Measurements from ENCODE around the gene SH3GL1. TPM values are rescaled to one million over a fixed set of nuclear protein-coding genes. Genes with fewer than 3 reads are reported as not detected.

The SH3GL1 gene
- total RNA-seq, 2 experiments from 2014 or later: 39.3 to 40.9 TPM

DNA sequence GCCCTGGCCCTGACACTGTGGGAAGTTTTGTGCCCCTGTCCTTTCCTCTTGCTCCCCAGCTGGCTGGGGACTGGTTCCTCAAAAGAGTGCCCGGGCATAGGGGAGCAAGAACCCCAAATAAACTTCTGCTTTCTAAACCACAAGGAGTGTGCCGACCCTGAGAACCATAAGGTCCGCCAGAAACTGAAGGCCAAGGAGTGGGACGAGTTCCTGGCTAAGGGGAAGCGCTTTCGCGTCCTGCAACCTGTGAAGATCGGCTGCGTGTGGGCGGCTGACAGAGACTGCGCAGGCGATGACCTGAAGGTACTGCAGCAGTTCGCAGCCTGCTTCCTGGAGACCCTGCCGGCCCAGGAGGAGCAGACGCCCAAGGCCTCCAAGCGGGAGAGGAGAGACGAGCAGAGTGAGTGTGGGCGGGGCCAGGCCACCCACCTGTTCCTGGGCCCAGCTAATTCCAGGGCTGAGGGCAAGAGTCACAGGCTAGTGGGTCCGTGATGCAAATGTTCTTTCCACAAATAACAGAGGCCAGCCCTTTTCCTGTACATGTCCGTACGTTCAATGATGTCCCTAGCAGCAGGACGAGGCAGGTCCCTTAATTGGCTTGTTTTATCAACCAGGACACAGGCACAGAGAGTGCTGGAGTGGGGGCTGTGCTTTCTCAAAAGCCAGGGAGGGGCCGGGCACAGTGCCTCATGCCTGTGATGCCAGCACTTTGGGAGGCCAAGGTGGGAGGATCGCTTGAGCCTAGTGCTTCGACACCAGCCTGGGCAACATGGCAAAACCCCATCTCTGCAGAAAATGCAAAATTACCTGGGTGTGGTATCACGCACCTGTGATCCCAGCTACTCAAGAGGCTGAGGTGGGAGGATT, 31.7 kb upstream of the SH3GL1 start:
- no peak overlapping the region for H3K4me3 ChIP-seq (ENCODE audit: low read length)
- no peak for ATAC-seq (ENCODE audit: poor library complexity)
- CTCF ChIA-PET: no interaction called here
- no peaks in the 10 kb centered on the region for H3K27me3 ChIP-seq (ENCODE audit: control insufficient read depth in 1 of 2, insufficient read depth in 2 of 2, low read length in 2 of 2)
- no peak overlapping the region for H3K4me3 Mint-ChIP-seq
- H3K36me3 Mint-ChIP-seq (ENCODE audit: low read depth): peaks cover 33% of the 10 kb centered on the region
- no peaks in the 10 kb centered on the region for H3K9me3 ChIP-seq (ENCODE audit: control insufficient read depth in 1 of 2, insufficient read depth in 1 of 2, low read length in 2 of 2)
- DNase-seq: peak in 3 of 14 experiments; percentile 26 to 59 (median 54)
- H3K4me1 Mint-ChIP-seq (ENCODE audit: low read depth): no peaks in the 10 kb centered on the region
- H3K27ac Mint-ChIP-seq: no peak overlapping the region
- no peaks in the 10 kb centered on the region for H3K27me3 Mint-ChIP-seq
- H3K27ac ChIP-seq (ENCODE audit: low read depth in 1 of 2, low read length in 2 of 2): no peak overlapping the region
- TF ChIP-seq CTCF (IDR thresholded peaks at IDR 0.05): no peak
- POLR2A ChIA-PET: no interaction called here
- H3K36me3 ChIP-seq (ENCODE audit: insufficient read depth, low read length): peaks cover 27% of the 10 kb centered on the region
- no peaks in the 10 kb centered on the region for H3K4me1 ChIP-seq (ENCODE audit: insufficient read depth, low read length)
- H3K9me3 Mint-ChIP-seq: no peaks in the 10 kb centered on the region
- intact Hi-C loops (cut with DNase I, micrococcal nuclease): no loop called here

GRCh38 chr19:4431296-4431695, 30.9 kb upstream of the SH3GL1 start:
- Histone ChIP-seq H3K36me3 (ENCODE audit: insufficient read depth, low read length) (peaks cover 27% of the 10 kb centered on the region), H3K4me1 (ENCODE audit: insufficient read depth, low read length) (no peaks in the 10 kb centered on the region), H3K4me3 (ENCODE audit: low read length) (no peak overlapping the region), H3K27me3 (ENCODE audit: control insufficient read depth in 1 of 2, insufficient read depth in 2 of 2, low read length in 2 of 2) (no peaks in the 10 kb centered on the region), H3K9me3 (ENCODE audit: control insufficient read depth in 1 of 2, insufficient read depth in 1 of 2, low read length in 2 of 2) (no peaks in the 10 kb centered on the region), H3K27ac (ENCODE audit: low read depth in 1 of 2, low read length in 2 of 2) (no peak overlapping the region)
- H3K4me3 Mint-ChIP-seq: no peak overlapping the region
- ChIA-PET POLR2A (no interaction called here), CTCF (no interaction called here)
- H3K9me3 Mint-ChIP-seq: no peaks in the 10 kb centered on the region
- DNase-seq: no peak
- H3K36me3 Mint-ChIP-seq (ENCODE audit: low read depth): peaks cover 33% of the 10 kb centered on the region
- no peak overlapping the region for H3K27ac Mint-ChIP-seq
- TF ChIP-seq CTCF (IDR thresholded peaks at IDR 0.05): no peak
- intact Hi-C loops (cut with DNase I, micrococcal nuclease): no loop called here
- ATAC-seq (ENCODE audit: poor library complexity): no peak
- H3K27me3 Mint-ChIP-seq: no peaks in the 10 kb centered on the region
- H3K4me1 Mint-ChIP-seq (ENCODE audit: low read depth): no peaks in the 10 kb centered on the region

- Histone ChIP-seq H3K4me3 (ENCODE audit: low read length) (no peak overlapping the region), H3K27me3 (ENCODE audit: control insufficient read depth in 1 of 2, insufficient read depth in 2 of 2, low read length in 2 of 2) (no peaks in the 10 kb centered on the region), H3K9me3 (ENCODE audit: control insufficient read depth in 1 of 2, insufficient read depth in 1 of 2, low read length in 2 of 2) (no peaks in the 10 kb centered on the region), H3K36me3 (ENCODE audit: insufficient read depth, low read length) (peaks cover 25% of the 10 kb centered on the region), H3K4me1 (ENCODE audit: insufficient read depth, low read length) (no peaks in the 10 kb centered on the region), H3K27ac (ENCODE audit: low read depth in 1 of 2, low read length in 2 of 2) (no peak overlapping the region)
- DNase-seq: peak in 3 of 14 experiments; percentile 28 to 72 (median 66)
- no peak for ATAC-seq (ENCODE audit: poor library complexity)
- Mint-ChIP-seq H3K27me3 (no peaks in the 10 kb centered on the region), H3K9me3 (no peaks in the 10 kb centered on the region), H3K4me3 (no peak overlapping the region), H3K36me3 (ENCODE audit: low read depth) (peaks cover 34% of the 10 kb centered on the region), H3K4me1 (ENCODE audit: low read depth) (no peaks in the 10 kb centered on the region), H3K27ac (no peak overlapping the region)
- TF ChIP-seq CTCF (IDR thresholded peaks at IDR 0.05): no peak
- POLR2A ChIA-PET: no interaction called here
- CTCF ChIA-PET: no interaction called here
- intact Hi-C loops (cut with DNase I, micrococcal nuclease): no loop called here
Observed at GRCh38 chr19:4430760-4431159, 30.4 kb upstream of the SH3GL1 start.

Data from CD4-positive, alpha-beta T cell (primary cell).